NB4 (cell line): ENCODE measurements around the gene EMC8.

Source experiments
- DNase-seq: peaks from one replicate; pipeline ENCODE4 v3.0.0; 2010; ENCODE audit warnings: low read depth
- H3K4me3 ChIP-seq: one replicate; pipeline ENCODE4 v1.5.1; 2011; ENCODE audit warnings: mild to moderate bottlenecking, low read depth, low read length, moderate library complexity
- MAX ChIP-seq: IDR thresholded peaks from 2 replicates; pipeline ENCODE4 v1.6.1; 2011; ENCODE audit warnings: low read depth, low read length
- MYC ChIP-seq: IDR thresholded peaks from 2 replicates; pipeline ENCODE4 v1.6.1; 2011; ENCODE audit warnings: low read depth, low read length
- POLR2A ChIP-seq: IDR thresholded peaks from 2 replicates; pipeline ENCODE4 v1.6.1; 2011; ENCODE audit warnings: mild to moderate bottlenecking; ENCODE audit not compliant: insufficient read length; ENCODE audit errors: extremely low read depth
- TF ChIP-seq, protein P1 (sequence below): IDR thresholded peaks from one replicate; pipeline ENCODE4 v1.5.1; 2012; ENCODE audit warnings: low read depth, low read length

Gene EMC8

GRCh38 chr16:85774136-85774535 is 25.2 kb downstream of the EMC8 start:
- no peak for DNase-seq
- H3K4me3 ChIP-seq = no peak overlapping the region
- TF ChIP-seq POLR2A (no peak), MYC (no peak), MAX (no peak)
- TF ChIP-seq, protein P1, sequence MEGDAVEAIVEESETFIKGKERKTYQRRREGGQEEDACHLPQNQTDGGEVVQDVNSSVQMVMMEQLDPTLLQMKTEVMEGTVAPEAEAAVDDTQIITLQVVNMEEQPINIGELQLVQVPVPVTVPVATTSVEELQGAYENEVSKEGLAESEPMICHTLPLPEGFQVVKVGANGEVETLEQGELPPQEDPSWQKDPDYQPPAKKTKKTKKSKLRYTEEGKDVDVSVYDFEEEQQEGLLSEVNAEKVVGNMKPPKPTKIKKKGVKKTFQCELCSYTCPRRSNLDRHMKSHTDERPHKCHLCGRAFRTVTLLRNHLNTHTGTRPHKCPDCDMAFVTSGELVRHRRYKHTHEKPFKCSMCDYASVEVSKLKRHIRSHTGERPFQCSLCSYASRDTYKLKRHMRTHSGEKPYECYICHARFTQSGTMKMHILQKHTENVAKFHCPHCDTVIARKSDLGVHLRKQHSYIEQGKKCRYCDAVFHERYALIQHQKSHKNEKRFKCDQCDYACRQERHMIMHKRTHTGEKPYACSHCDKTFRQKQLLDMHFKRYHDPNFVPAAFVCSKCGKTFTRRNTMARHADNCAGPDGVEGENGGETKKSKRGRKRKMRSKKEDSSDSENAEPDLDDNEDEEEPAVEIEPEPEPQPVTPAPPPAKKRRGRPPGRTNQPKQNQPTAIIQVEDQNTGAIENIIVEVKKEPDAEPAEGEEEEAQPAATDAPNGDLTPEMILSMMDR = no peak

DNA sequence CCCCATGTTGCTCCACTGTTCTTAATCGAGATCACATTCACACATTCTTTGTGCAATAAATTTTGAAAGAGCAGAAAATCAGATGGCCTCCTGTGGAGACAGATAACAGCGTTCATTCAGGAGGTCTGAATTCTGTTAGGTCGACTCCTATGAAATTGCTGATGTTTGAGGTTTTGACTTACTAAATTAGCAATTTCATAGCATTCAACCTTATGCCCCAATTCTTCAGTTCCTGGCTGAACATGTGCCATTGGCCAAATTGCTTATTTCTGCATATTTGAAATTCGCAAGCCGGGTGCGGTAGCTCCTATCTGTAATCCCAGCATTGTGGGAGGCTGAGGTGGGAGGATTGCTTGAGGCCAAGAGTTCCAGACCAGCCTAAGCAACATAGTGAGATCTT is 26.3 kb downstream of the EMC8 start:
- no peak overlapping the region for H3K4me3 ChIP-seq
- DNase-seq = no peak
- TF ChIP-seq MAX (no peak), POLR2A (no peak), MYC (no peak)
- TF ChIP-seq, protein P1 = no peak

DNA sequence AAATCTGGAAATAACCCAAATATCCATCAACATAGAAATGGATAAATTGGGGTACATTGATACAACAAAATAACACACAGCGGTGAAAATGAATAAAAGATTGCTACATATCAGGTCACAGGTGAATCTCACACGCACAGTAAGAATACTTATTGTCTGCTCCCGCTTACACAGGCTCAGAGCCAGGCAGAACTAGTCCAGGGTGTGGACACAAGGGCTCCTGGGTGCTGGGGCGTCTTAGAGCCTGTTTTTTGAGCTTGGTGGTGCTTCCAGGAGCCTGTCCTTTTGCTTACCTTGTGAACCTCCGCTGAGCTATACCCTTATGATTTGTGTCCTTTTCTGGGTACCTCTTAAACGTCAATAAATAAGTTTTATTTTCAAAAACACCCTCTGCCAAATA is 28.6 kb downstream of the EMC8 start:
- H3K4me3 ChIP-seq = no peak overlapping the region

GRCh38 chr16:85768199-85768598 is 31.1 kb downstream of the EMC8 start:
- no peak overlapping the region for H3K4me3 ChIP-seq
- no peak for TF ChIP-seq MAX
- TF ChIP-seq, protein P1 = no peak
- TF ChIP-seq MYC = no peak
- no peak for TF ChIP-seq POLR2A
- no peak for DNase-seq

More for the DNA sequence above, 28.6 kb downstream of the EMC8 start:
- no peak for DNase-seq
- TF ChIP-seq MYC = no peak
- no peak for TF ChIP-seq POLR2A
- TF ChIP-seq, protein P1 = no peak
- no peak for TF ChIP-seq MAX

- TF ChIP-seq, protein P1 = no peak
- TF ChIP-seq MAX (no peak), POLR2A (no peak), MYC (no peak)
- peak; percentile 66 for DNase-seq
- no peak overlapping the region for H3K4me3 ChIP-seq
These were observed 31.8 kb downstream of the EMC8 start for GRCh38 chr16:85767531-85767930.

DNA sequence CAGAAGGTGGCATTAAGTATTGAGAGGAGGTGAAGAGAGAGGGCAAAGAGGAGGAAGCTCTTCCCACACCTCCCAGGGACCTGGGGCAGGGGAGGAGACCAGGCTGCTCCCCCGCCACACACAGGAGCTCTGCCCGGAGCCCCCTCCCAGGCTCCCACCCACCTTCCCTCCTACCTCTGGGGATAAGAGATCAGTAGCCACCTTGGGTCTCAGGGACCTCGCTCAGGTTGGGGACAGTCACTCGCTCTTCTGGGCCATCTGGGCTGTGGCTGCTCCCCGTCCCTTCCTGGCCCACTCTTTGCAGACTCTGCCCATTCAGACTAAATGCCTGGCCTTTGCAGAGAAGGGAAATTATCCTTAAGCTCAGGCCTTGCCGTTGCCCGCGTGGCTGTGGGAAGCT is 33.6 kb downstream of the EMC8 start:
- TF ChIP-seq MYC (no peak), POLR2A (no peak), MAX (no peak)
- TF ChIP-seq, protein P1 = no peak
- H3K4me3 ChIP-seq = no peak overlapping the region
- DNase-seq = no peak
